Stomach (tissue), 4 donors: ENCODE data around the gene ARHGEF39.
A peak's percentile ranks its signal among the peaks of the same experiment; 100 is the strongest.

Experiments used
- CTCF ChIP-seq, 7 experiments: fragments of 450-650 bp in 4 of 7; fragments of 200-600 bp in 3 of 7; sonication (generic) in 3 of 7; IDR thresholded peaks; one replicate each; pipeline ENCODE4 v1.5.1; 2016 to 2019; ENCODE audit warnings: antibody characterized with exemption in 7 of 7, control low read depth in 2 of 7, mild to moderate bottlenecking in 1 of 7
- POLR2A ChIP-seq, 4 donors: fragments of 450-650 bp; IDR thresholded peaks; one replicate each; pipeline ENCODE4 v1.6.1; 2016; ENCODE audit warnings: antibody characterized with exemption in 4 of 4, control low read depth in 2 of 4, mild to moderate bottlenecking in 1 of 4, moderate library complexity in 1 of 4

DNA sequence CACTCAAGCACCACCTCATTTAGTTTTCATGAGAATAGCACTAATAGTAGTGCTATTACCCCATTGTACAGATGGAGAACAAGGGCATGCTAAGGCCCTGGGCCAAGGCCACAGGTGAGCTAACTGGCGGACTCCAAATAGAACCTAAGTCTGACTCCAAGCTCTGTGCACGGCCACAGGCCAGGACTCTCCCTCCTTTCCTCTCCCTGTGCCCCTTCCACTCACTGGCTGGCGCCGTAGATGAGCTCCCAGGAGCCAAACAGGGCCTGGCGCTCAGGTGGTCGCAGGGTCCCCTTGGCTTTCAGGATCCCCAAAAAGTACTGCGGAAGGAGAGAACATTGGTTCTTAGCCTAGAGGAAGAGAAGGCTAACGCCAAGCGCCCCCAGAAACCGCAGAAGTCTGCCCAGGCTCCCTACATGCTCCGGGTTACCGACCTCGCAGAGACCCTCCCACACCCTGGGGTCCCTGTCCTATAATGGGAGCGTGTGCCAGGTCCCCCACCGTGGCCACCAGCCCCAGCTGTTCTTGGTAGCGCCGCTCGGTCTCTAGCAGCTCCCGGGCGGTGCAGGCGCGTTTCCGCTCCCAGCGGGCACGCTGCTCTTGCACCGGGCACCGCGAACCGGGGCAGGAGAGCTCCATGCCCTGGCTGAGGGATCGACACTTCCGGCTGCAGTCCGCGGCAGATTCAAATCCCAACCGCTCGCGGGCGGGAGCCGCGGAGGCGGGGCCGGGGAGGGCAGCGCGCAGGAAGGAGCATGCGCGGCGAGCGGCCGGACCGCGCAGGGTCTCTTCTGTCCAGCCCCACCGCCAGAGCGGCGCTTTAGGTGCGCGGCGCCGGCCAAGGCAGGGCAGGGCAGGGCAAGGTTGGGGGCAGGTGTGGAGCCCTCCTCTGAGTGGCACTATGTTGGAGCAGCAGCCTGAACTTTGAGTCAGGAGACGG lies at the start of gene ARHGEF39:
- TF ChIP-seq CTCF (IDR thresholded peaks at IDR 0.05) = peak in 1 of 7 experiments; percentile 21
- TF ChIP-seq POLR2A (IDR thresholded peaks at IDR 0.05) = no peak
